Suppressor macrophage treated with lipopolysaccharide for 1 hour (primary cell): Measurements from ENCODE around the gene CPAMD8.
A peak's percentile ranks its signal among the peaks of the same experiment; 100 is the strongest.

ENCODE experiments used
- DNase-seq, 3 donors: peaks; one replicate each; pipeline ENCODE4 v3.0.0-alpha.2; 2020 to 2022

The CPAMD8 gene

GRCh38 chr19:16915734-16916133 is 110.9 kb downstream of the CPAMD8 start:
- DNase-seq, result no peak

- DNase-seq, result no peak
Observed at GRCh38 chr19:16915135-16915534, 111.5 kb downstream of the CPAMD8 start.

GRCh38 chr19:16914421-16914820 is 112.2 kb downstream of the CPAMD8 start:
- no peak for DNase-seq

GRCh38 chr19:16912780-16913179 is 113.8 kb downstream of the CPAMD8 start:
- no peak for DNase-seq

GRCh38 chr19:16911046-16911445 is 115.6 kb downstream of the CPAMD8 start:
- DNase-seq, result no peak

- no peak for DNase-seq
Observed at GRCh38 chr19:16908759-16909158, 117.9 kb downstream of the CPAMD8 start.

GRCh38 chr19:16904599-16904998 is 122.0 kb downstream of the CPAMD8 start:
- DNase-seq, result no peak

- DNase-seq, result no peak
Observed at GRCh38 chr19:16903347-16903746, 123.3 kb downstream of the CPAMD8 start.

- DNase-seq, result no peak
Observed at GRCh38 chr19:16902545-16902944, 124.1 kb downstream of the CPAMD8 start.

GRCh38 chr19:16901491-16902175 is 125.0 kb downstream of the CPAMD8 start:
- DNase-seq, result no peak

- peak; percentile 89 to 92 (median 91) for DNase-seq
Observed at GRCh38 chr19:16899566-16900075, 127.0 kb downstream of the CPAMD8 start.

GRCh38 chr19:16898361-16899015 is 128.1 kb downstream of the CPAMD8 start:
- DNase-seq, result no peak

- no peak for DNase-seq
Observed at GRCh38 chr19:16897856-16898161, 128.8 kb downstream of the CPAMD8 start.

- DNase-seq, result peak; percentile 94 to 98 (median 96)
Observed at GRCh38 chr19:16897029-16897855, 129.4 kb downstream of the CPAMD8 start.

- peak in 2 of 3 donors; percentile 47 to 48 for DNase-seq
Observed at GRCh38 chr19:16896146-16897028, 130.2 kb downstream of the CPAMD8 start.

- DNase-seq, result peak; percentile 32 to 70 (median 66)
Observed at GRCh38 chr19:16895467-16896145, 131.0 kb downstream of the CPAMD8 start.

- no peak for DNase-seq
Observed at GRCh38 chr19:16894080-16894479, 132.5 kb downstream of the CPAMD8 start.

GRCh38 chr19:16893686-16893989 is 133.0 kb downstream of the CPAMD8 start:
- peak in 1 of 3 donors; percentile 45 for DNase-seq

GRCh38 chr19:16892868-16893685 is 133.5 kb downstream of the CPAMD8 start:
- DNase-seq, result no peak

- no peak for DNase-seq
Observed at GRCh38 chr19:16892436-16892835, 134.2 kb downstream of the CPAMD8 start.

GRCh38 chr19:16891696-16892382 is 134.8 kb downstream of the CPAMD8 start:
- DNase-seq, result no peak
